Body of pancreas (tissue), 4 donors: ENCODE results near the gene TXN.

Experiments
- POLR2A ChIP-seq, 3 donors: fragments of 450-650 bp; IDR thresholded peaks; one replicate each; pipeline ENCODE4 v1.6.1; 2016; ENCODE audit warnings: antibody characterized with exemption in 3 of 3, mild to moderate bottlenecking in 2 of 3
- TF ChIP-seq, protein P1 (sequence below), 7 experiments: fragments of 450-650 bp in 4 of 7; fragments of 200-600 bp in 3 of 7; sonication (generic) in 3 of 7; IDR thresholded peaks; one replicate each; pipeline ENCODE4 v1.5.1; 2016 to 2019; ENCODE audit warnings: antibody characterized with exemption in 7 of 7

DNA sequence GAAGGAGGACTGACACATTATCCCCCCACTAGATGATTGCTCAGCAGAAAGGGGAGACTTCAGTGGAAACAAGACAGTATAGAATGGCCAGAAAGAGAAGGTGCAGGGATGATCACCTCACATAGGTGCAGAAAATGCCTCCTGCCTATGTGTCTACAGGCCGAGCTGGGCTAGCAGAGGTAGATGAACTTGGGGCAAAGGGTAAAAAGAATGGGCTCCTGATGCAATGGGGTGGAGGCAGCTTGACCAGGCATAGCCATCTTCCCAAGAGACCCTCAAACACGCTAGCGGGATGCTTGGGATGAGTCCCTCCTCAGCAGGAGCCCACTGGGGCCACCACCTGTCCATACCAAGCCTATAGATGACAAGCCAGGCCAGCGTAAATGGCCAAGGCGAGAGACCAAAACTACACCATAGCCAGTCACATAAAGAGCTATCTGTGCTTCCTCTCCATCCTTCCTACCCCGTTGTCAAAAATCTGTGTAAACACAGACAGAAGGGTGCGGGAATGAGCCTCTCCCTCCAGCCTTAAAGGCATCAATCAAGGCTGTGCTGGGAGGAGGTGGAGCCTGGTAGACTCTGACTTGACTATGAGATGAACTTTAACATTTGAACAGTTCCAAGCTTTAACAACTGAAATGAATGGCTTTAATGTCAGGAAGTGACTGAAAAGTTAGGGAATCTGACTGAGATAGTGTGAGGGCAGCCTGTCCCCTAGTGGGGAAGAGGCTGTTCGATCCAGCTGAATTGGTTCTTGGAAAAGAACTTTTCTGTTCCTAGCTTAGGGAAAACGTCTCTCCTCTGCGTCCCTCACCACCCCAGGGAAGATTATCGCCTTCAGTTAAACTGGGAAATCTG, 58.7 kb downstream of the TXN start:
- TF ChIP-seq POLR2A (IDR thresholded peaks at IDR 0.05): no peak
- TF ChIP-seq, protein P1, sequence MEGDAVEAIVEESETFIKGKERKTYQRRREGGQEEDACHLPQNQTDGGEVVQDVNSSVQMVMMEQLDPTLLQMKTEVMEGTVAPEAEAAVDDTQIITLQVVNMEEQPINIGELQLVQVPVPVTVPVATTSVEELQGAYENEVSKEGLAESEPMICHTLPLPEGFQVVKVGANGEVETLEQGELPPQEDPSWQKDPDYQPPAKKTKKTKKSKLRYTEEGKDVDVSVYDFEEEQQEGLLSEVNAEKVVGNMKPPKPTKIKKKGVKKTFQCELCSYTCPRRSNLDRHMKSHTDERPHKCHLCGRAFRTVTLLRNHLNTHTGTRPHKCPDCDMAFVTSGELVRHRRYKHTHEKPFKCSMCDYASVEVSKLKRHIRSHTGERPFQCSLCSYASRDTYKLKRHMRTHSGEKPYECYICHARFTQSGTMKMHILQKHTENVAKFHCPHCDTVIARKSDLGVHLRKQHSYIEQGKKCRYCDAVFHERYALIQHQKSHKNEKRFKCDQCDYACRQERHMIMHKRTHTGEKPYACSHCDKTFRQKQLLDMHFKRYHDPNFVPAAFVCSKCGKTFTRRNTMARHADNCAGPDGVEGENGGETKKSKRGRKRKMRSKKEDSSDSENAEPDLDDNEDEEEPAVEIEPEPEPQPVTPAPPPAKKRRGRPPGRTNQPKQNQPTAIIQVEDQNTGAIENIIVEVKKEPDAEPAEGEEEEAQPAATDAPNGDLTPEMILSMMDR (IDR thresholded peaks at IDR 0.05): peak in 5 of 7 experiments; percentile 7 to 34 (median 23)
